Stimulated activated CD4-positive, alpha-beta T cell treated with anti-CD3 and anti-CD28 coated beads, Interleukin-2, amount 100 ng/mL, for 4 hours (primary cell): ENCODE results near the gene SECISBP2.

Experiments used
- DNase-seq: peaks from one replicate; pipeline ENCODE4 v3.0.0-alpha.2; 2020; ENCODE audit warnings: low read depth

Gene SECISBP2

GRCh38 chr9:89408628-89409101 is 90.4 kb downstream of the SECISBP2 start:
- peak; percentile 54 for DNase-seq
